Gastroesophageal sphincter (tissue), 3 donors: ENCODE results near the gene AP2S1.

Experiments used
- CTCF ChIP-seq, 4 experiments: fragments of 200-600 bp in 2 of 4; fragments of 450-650 bp in 2 of 4; sonication (generic) in 1 of 4; IDR thresholded peaks; one replicate each; pipeline ENCODE4 v1.5.1; 2017 to 2019; ENCODE audit warnings: antibody characterized with exemption in 4 of 4, mild to moderate bottlenecking in 2 of 4, moderate library complexity in 2 of 4
- POLR2A ChIP-seq, 2 donors: fragments of 450-650 bp; IDR thresholded peaks; one replicate each; pipeline ENCODE4 v1.6.1; 2017; ENCODE audit warnings: antibody characterized with exemption in 2 of 2, mild to moderate bottlenecking in 2 of 2, moderate library complexity in 1 of 2
- POLR2AphosphoS5 ChIP-seq: sonication (generic); formaldehyde crosslinking; IDR thresholded peaks from one replicate; pipeline ENCODE4 v1.6.1; 2017; ENCODE audit warnings: antibody characterized with exemption

- no peak for TF ChIP-seq CTCF (IDR thresholded peaks at IDR 0.05)
- no peak for TF ChIP-seq POLR2A (IDR thresholded peaks at IDR 0.05)
- TF ChIP-seq POLR2AphosphoS5 = no peak
Measured at GRCh38 chr19:46867170-46867569, 16.5 kb upstream of the AP2S1 start.
